PC-3 (cell line): ENCODE results near the gene MPPED1. TPM values are rescaled to one million over a fixed set of nuclear protein-coding genes. Genes with fewer than 3 reads are reported as not detected.

Experiments used
- ATAC-seq: fragments of 200-7000 bp; cut with Tn5 transposase; 2 replicates; pipeline ENCODE4 v1.9.1; 2020; ENCODE audit warnings: mild to moderate bottlenecking, moderate library complexity
- BruUV-seq: library from RNA; stranded (reverse); fragments of 400-500 nt; replicated peaks from 2 replicates; lab custom pipeline; 2021; lab: Mats Ljungman, UMichigan
- CTCF ChIA-PET: fragments of 300-600 bp; sonication (Branson Sonifier 250); formaldehyde crosslinking; loops from one replicate; lab custom pipeline; 2022; ENCODE audit warnings: antibody characterized with exemption; lab: Charles Lee
- POLR2A ChIA-PET: fragments of 300-600 bp; sonication (Branson Sonifier 250); formaldehyde crosslinking; loops from one replicate; lab custom pipeline; 2022; ENCODE audit warnings: antibody characterized with exemption; ENCODE audit not compliant: unreplicated experiment; lab: Charles Lee
- DNase-seq: peaks from one replicate; pipeline ENCODE4 v3.0.0-alpha.2; 2015
- H2AFZ ChIP-seq: fragments of 300-600 bp; sonication (generic); 2 replicates; pipeline ENCODE4 v1.6.0; 2016; ENCODE audit warnings: antibody characterized with exemption, low read length
- H3F3A ChIP-seq: fragments of 300-600 bp; sonication (generic); one replicate; pipeline ENCODE4 v1.6.0; 2017; ENCODE audit warnings: antibody characterized with exemption, low read length, control low read depth, mild to moderate bottlenecking; ENCODE audit not compliant: unreplicated experiment
- H3K27ac ChIP-seq: fragments of 300-600 bp; sonication (generic); 2 replicates; pipeline ENCODE4 v1.5.1; 2016; ENCODE audit warnings: mild to moderate bottlenecking, low read length
- H3K27me3 ChIP-seq: fragments of 300-600 bp; sonication (generic); 2 replicates; pipeline ENCODE4 v1.6.1; 2016; ENCODE audit warnings: low read length, mixed read lengths
- H3K36me3 ChIP-seq: fragments of 300-600 bp; sonication (generic); 2 replicates; pipeline ENCODE4 v1.6.1; 2016; ENCODE audit warnings: low read depth, mixed run types, low read length, mixed read lengths
- H3K4me1 ChIP-seq: fragments of 300-600 bp; sonication (generic); 2 replicates; pipeline ENCODE4 v1.5.1; 2016; ENCODE audit warnings: low read length; ENCODE audit not compliant: insufficient read depth
- H3K4me2 ChIP-seq: fragments of 300-600 bp; sonication (generic); 2 replicates; pipeline ENCODE4 v1.6.0; 2016; ENCODE audit warnings: low read length
- H3K4me3 ChIP-seq: fragments of 300-600 bp; sonication (generic); 2 replicates; pipeline ENCODE4 v1.5.1; 2016; ENCODE audit warnings: mild to moderate bottlenecking, low read length, mixed read lengths
- H3K79me2 ChIP-seq: fragments of 300-600 bp; sonication (generic); 2 replicates; pipeline ENCODE4 v1.6.1; 2017; ENCODE audit warnings: low read length, mixed read lengths
- H3K9ac ChIP-seq: fragments of 300-600 bp; sonication (generic); 2 replicates; pipeline ENCODE4 v1.6.0; 2016; ENCODE audit warnings: mild to moderate bottlenecking, low read length
- H3K9me2 ChIP-seq: fragments of 300-600 bp; sonication (generic); replicated peaks from 2 replicates; pipeline ENCODE4 v1.6.1; 2016; ENCODE audit warnings: mixed run types, low read length, mixed read lengths
- H3K9me3 ChIP-seq: fragments of 300-600 bp; sonication (generic); 2 replicates; pipeline ENCODE4 v1.6.1; 2016; ENCODE audit warnings: low read length, mixed read lengths
- H4K20me1 ChIP-seq: fragments of 300-600 bp; sonication (generic); 2 replicates; pipeline ENCODE4 v1.6.1; 2016; ENCODE audit warnings: low read length, mixed read lengths
- CTCF ChIP-seq: fragments of 300-600 bp; sonication (generic); conservative IDR thresholded peaks from 2 replicates; pipeline ENCODE4 v1.5.1; 2017; ENCODE audit warnings: antibody characterized with exemption, low read depth, mild to moderate bottlenecking, low read length
- EZH2 ChIP-seq: fragments of 300-600 bp; sonication (generic); IDR thresholded peaks from one replicate; pipeline ENCODE4 v1.6.1; 2017; ENCODE audit warnings: antibody characterized with exemption, mild to moderate bottlenecking, low read length; ENCODE audit not compliant: unreplicated experiment
- EZH2phosphoT487 ChIP-seq: fragments of 300-600 bp; sonication (generic); IDR thresholded peaks from 2 replicates; pipeline ENCODE4 v1.6.1; 2018; ENCODE audit warnings: mild to moderate bottlenecking, antibody characterized with exemption, low read length, borderline replicate concordance
- intact Hi-C: fragments of 100-400 bp; cut with micrococcal nuclease; formaldehyde crosslinking; loops from 2 replicates; pipeline ENCODE4 v1.9.0; 2023
- total RNA-seq: library from RNA; depleted of rRNA; stranded (reverse); fragments of >200 nt; gene quantifications from 2 replicates; pipeline ENCODE4 v1.2.3, GENCODE V29; 2014

MPPED1 gene
- total RNA-seq, 1 experiment from 2014 or later: not detected

GRCh38 chr22:43457002-43457401 is 45.2 kb downstream of the MPPED1 start:
- H3K4me1 ChIP-seq: no peaks in the 10 kb centered on the region
- no peaks in the 10 kb centered on the region for H3K36me3 ChIP-seq
- POLR2A ChIA-PET: no interaction called here
- no peak overlapping the region for H3K4me2 ChIP-seq
- no peaks in the 10 kb centered on the region for H3F3A ChIP-seq
- no peaks in the 10 kb centered on the region for H4K20me1 ChIP-seq
- BruUV-seq: no TSS peak
- TF ChIP-seq EZH2 (no peak), EZH2phosphoT487 (no peak), CTCF (no peak)
- H3K9me2 ChIP-seq: no peaks in the 10 kb centered on the region
- H3K27me3 ChIP-seq: peaks cover 9% of the 10 kb centered on the region; the same call in 1 of the 2 replicates
- DNase-seq (no peak), ATAC-seq (no peak)
- no peak overlapping the region for H3K9ac ChIP-seq
- no peaks in the 10 kb centered on the region for H3K79me2 ChIP-seq
- H3K4me3 ChIP-seq: no peak overlapping the region
- no peak overlapping the region for H3K27ac ChIP-seq
- intact Hi-C loops: no loop called here
- CTCF ChIA-PET: no interaction called here
- no peak overlapping the region for H2AFZ ChIP-seq
- no peaks in the 10 kb centered on the region for H3K9me3 ChIP-seq

- Histone ChIP-seq H3K9ac (no peak overlapping the region), H3K4me2 (no peak overlapping the region), H3F3A (no peaks in the 10 kb centered on the region), H3K4me1 (no peaks in the 10 kb centered on the region), H3K27me3 (peaks cover 17% of the 10 kb centered on the region; the same call in 1 of the 2 replicates), H3K9me3 (no peaks in the 10 kb centered on the region), H3K36me3 (no peaks in the 10 kb centered on the region), H4K20me1 (no peaks in the 10 kb centered on the region), H3K27ac (no peak overlapping the region), H2AFZ (no peak overlapping the region), H3K4me3 (no peak overlapping the region), H3K79me2 (no peaks in the 10 kb centered on the region), H3K9me2 (no peaks in the 10 kb centered on the region)
- DNase-seq (no peak), ATAC-seq (no peak)
- BruUV-seq: no TSS peak
- no peak for TF ChIP-seq EZH2phosphoT487
- no peak for TF ChIP-seq EZH2
- CTCF ChIA-PET: no interaction called here
- intact Hi-C loops: no loop called here
- POLR2A ChIA-PET: no interaction called here
Measured at GRCh38 chr22:43462701-43463100, 50.9 kb downstream of the MPPED1 start.

GRCh38 chr22:43464809-43465208 is 53.0 kb downstream of the MPPED1 start:
- ATAC-seq (no peak), DNase-seq (no peak)
- Histone ChIP-seq H2AFZ (no peak overlapping the region), H3K9me2 (no peaks in the 10 kb centered on the region), H3K9me3 (no peaks in the 10 kb centered on the region), H4K20me1 (no peaks in the 10 kb centered on the region), H3K9ac (no peak overlapping the region), H3K27ac (no peak overlapping the region), H3K4me1 (no peaks in the 10 kb centered on the region), H3K36me3 (no peaks in the 10 kb centered on the region), H3K4me2 (no peak overlapping the region), H3K4me3 (no peak overlapping the region), H3K27me3 (peaks cover 10% of the 10 kb centered on the region; the same call in 1 of the 2 replicates), H3K79me2 (no peaks in the 10 kb centered on the region), H3F3A (no peaks in the 10 kb centered on the region)
- ChIA-PET POLR2A (no interaction called here), CTCF (no interaction called here)
- TF ChIP-seq EZH2 (no peak), CTCF (no peak), EZH2phosphoT487 (no peak)
- intact Hi-C loops: no loop called here
- no TSS peak for BruUV-seq
